Measurements from ENCODE around the gene NEK3. TPM values are rescaled to one million over a fixed set of nuclear protein-coding genes. Genes with fewer than 3 reads are reported as not detected.

NEK3 gene
- total and polyA plus RNA-seq, 2 experiments from 2014 or later, result 8.9 to 11.1 TPM

DNA sequence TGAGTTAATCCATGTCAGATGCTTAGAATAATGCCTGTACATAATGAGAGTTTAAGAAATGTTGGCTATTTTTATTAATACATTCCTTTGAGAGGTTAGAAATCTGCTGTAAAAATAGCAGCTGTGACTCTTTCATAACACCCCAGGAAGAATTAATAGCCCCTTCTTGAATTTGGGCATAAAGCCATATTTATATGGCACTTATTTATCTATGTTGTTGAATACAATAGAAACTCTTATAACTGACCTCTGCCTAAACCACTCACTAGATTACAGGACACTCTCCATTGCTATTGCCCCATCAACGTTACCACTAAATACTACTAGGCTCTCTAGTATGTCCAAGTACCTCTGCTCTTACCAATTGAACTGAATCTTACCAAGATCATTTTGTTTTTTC is 46.8 kb downstream of the NEK3 start:
- H3K36me3 ChIP-seq (ENCODE audit: low read depth), result no peaks in the 10 kb centered on the region
- in situ Hi-C loops (cut with MboI), result no loop called here
- no peak for TF ChIP-seq EZH2phosphoT487 (IDR thresholded peaks at IDR 0.05; ENCODE audit: insufficient read depth, low read depth)
- no peak for TF ChIP-seq EZH2 (IDR thresholded peaks at IDR 0.05; ENCODE audit: insufficient read depth, poor library complexity, severe bottlenecking)
- WGBS, 2 experiments (ENCODE audit: low coverage in 1 of 2, low lambda C conversion rate in 2 of 2, missing lambda C conversion rate in 2 of 2), result 25 to 37% methylated on average over 1 of the region's 1 CpG
- no peak overlapping the region for H3K9ac ChIP-seq
- H3K27ac ChIP-seq, result no peak overlapping the region
- H3K27me3 ChIP-seq (replicated peaks; ENCODE audit: insufficient read depth), result peaks cover 11% of the 10 kb centered on the region; the same call in 1 of the 2 replicates
- H4K20me1 ChIP-seq (ENCODE audit: insufficient read depth), result no peaks in the 10 kb centered on the region
- no peaks in the 10 kb centered on the region for H3K9me3 ChIP-seq (ENCODE audit: low read depth)
- H3K4me1 ChIP-seq (ENCODE audit: insufficient read depth), result no peaks in the 10 kb centered on the region
- no peaks in the 10 kb centered on the region for H3K79me2 ChIP-seq (ENCODE audit: insufficient read depth)
- H3F3A ChIP-seq (ENCODE audit: insufficient read depth), result no peaks in the 10 kb centered on the region
- no peak for DNase-seq
- no peak overlapping the region for H3K4me2 ChIP-seq (ENCODE audit: unreplicated experiment)
- H3K9me2 ChIP-seq (ENCODE audit: insufficient read depth), result no peaks in the 10 kb centered on the region
- no peak overlapping the region for H2AFZ ChIP-seq
- H3K4me3 ChIP-seq, result no peak overlapping the region

DNA sequence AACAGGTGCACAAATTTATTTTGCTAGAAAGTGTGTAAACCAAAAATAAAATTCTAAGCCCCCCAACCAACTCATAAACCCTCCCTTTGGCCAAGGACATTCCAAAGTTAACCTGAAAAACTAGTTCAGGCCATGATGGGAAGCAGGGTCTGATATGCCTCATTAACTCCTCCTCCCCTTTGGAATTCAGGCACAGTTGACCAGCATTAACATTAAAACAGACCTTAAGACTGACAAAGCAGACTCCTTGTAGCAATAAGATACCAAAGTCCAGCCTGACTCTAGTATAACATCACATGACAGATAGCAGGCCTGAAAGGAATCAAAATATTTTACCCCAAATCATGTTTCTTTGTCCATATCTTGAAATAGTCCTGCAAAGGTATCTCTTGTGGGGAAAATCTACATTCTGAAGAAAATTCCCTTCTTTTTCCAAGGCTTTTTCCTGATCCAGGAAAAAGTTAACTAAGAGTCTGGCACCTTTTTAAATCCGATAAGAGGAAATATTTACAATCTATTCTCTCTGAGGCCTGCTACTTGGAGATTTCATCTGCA is 50.2 kb downstream of the NEK3 start:
- no peak for TF ChIP-seq EZH2 (IDR thresholded peaks at IDR 0.05; ENCODE audit: insufficient read depth, poor library complexity, severe bottlenecking)
- TF ChIP-seq EZH2phosphoT487 (IDR thresholded peaks at IDR 0.05; ENCODE audit: insufficient read depth, low read depth), result no peak

DNA sequence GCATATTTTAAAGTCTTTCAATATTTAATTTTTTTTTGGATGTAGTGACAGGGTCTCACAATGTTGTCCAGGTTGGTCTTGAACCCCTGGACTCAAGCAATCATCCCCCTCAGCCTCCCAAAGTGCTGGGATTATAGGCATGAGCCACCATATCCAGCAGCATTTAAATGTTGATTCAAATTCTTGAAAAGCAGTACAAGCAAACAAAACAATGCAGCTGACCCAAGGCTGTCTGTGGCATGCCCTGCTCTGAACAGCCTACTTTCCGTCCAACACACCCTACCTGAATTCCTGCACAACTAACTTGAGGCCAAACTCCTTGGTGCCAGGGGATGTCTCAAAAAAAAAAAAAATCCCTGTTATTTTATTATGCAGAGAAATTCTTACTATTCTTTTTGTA is 53.6 kb downstream of the NEK3 start:
- Histone ChIP-seq H3K27me3 (replicated peaks; ENCODE audit: insufficient read depth) (peaks cover 3% of the 10 kb centered on the region; the same call in 1 of the 2 replicates), H3K9ac (no peak overlapping the region), H3K36me3 (ENCODE audit: low read depth) (no peaks in the 10 kb centered on the region), H3K79me2 (ENCODE audit: insufficient read depth) (no peaks in the 10 kb centered on the region), H2AFZ (no peak overlapping the region), H3K9me2 (ENCODE audit: insufficient read depth) (no peaks in the 10 kb centered on the region), H4K20me1 (ENCODE audit: insufficient read depth) (no peaks in the 10 kb centered on the region), H3K4me1 (ENCODE audit: insufficient read depth) (no peaks in the 10 kb centered on the region), H3K4me3 (no peak overlapping the region), H3K9me3 (ENCODE audit: low read depth) (no peaks in the 10 kb centered on the region), H3K27ac (no peak overlapping the region), H3K4me2 (ENCODE audit: unreplicated experiment) (no peak overlapping the region), H3F3A (ENCODE audit: insufficient read depth) (no peaks in the 10 kb centered on the region)
- in situ Hi-C loops (cut with MboI), result no loop called here
- DNase-seq, result no peak
- 66 to 72% methylated on average over 1 of the region's 1 CpG for WGBS, 2 experiments (ENCODE audit: low coverage in 1 of 2, low lambda C conversion rate in 2 of 2, missing lambda C conversion rate in 2 of 2)
- TF ChIP-seq EZH2phosphoT487 (IDR thresholded peaks at IDR 0.05; ENCODE audit: insufficient read depth, low read depth) (no peak), EZH2 (IDR thresholded peaks at IDR 0.05; ENCODE audit: insufficient read depth, poor library complexity, severe bottlenecking) (no peak)

More for the DNA sequence above, 50.2 kb downstream of the NEK3 start:
- no peaks in the 10 kb centered on the region for H4K20me1 ChIP-seq (ENCODE audit: insufficient read depth)
- 73 to 83% methylated on average over 1 of the region's 1 CpG for WGBS, 2 experiments (ENCODE audit: low coverage in 1 of 2, low lambda C conversion rate in 2 of 2, missing lambda C conversion rate in 2 of 2)
- H3K79me2 ChIP-seq (ENCODE audit: insufficient read depth), result no peaks in the 10 kb centered on the region
- in situ Hi-C loops (cut with MboI), result no loop called here
- H2AFZ ChIP-seq, result no peak overlapping the region
- no peaks in the 10 kb centered on the region for H3K4me1 ChIP-seq (ENCODE audit: insufficient read depth)
- H3K4me2 ChIP-seq (ENCODE audit: unreplicated experiment), result no peak overlapping the region
- H3K36me3 ChIP-seq (ENCODE audit: low read depth), result no peaks in the 10 kb centered on the region
- H3K27me3 ChIP-seq (replicated peaks; ENCODE audit: insufficient read depth), result peaks cover 7% of the 10 kb centered on the region; the same call in 1 of the 2 replicates
- no peaks in the 10 kb centered on the region for H3F3A ChIP-seq (ENCODE audit: insufficient read depth)
- no peaks in the 10 kb centered on the region for H3K9me2 ChIP-seq (ENCODE audit: insufficient read depth)
- no peak for DNase-seq
- H3K9ac ChIP-seq, result no peak overlapping the region
- no peaks in the 10 kb centered on the region for H3K9me3 ChIP-seq (ENCODE audit: low read depth)
- H3K4me3 ChIP-seq, result no peak overlapping the region
- H3K27ac ChIP-seq, result no peak overlapping the region

DNA sequence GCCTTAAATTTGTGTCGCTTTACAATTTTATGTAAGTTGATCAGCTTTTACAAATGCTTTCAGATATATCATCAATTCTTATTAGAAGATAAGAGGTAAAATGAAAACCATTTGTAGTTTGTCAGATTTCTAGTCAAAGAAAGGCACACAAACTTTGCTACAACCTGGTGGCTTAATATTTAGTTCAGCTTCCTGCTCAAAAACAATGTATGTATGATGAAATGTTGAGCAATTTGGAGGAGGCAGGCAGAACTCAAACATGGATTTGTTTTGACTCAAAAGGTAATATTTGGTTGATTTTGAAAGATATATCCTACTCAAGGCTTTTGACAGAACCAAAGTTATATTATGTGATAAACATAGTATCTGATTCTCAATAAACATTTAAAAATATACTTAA is 54.8 kb downstream of the NEK3 start:
- H3K9me3 ChIP-seq (ENCODE audit: low read depth), result no peaks in the 10 kb centered on the region
- no peaks in the 10 kb centered on the region for H3F3A ChIP-seq (ENCODE audit: insufficient read depth)
- H3K4me2 ChIP-seq (ENCODE audit: unreplicated experiment), result no peak overlapping the region
- H3K27me3 ChIP-seq (replicated peaks; ENCODE audit: insufficient read depth), result no peaks in the 10 kb centered on the region
- H3K9me2 ChIP-seq (ENCODE audit: insufficient read depth), result no peaks in the 10 kb centered on the region
- H3K4me3 ChIP-seq, result no peak overlapping the region
- no peaks in the 10 kb centered on the region for H3K36me3 ChIP-seq (ENCODE audit: low read depth)
- H4K20me1 ChIP-seq (ENCODE audit: insufficient read depth), result no peaks in the 10 kb centered on the region
- in situ Hi-C loops (cut with MboI), result no loop called here
- 78 to 79% methylated on average over 1 of the region's 1 CpG for WGBS, 2 experiments (ENCODE audit: low coverage in 1 of 2, low lambda C conversion rate in 2 of 2, missing lambda C conversion rate in 2 of 2)
- no peak overlapping the region for H3K9ac ChIP-seq
- no peaks in the 10 kb centered on the region for H3K4me1 ChIP-seq (ENCODE audit: insufficient read depth)
- no peaks in the 10 kb centered on the region for H3K79me2 ChIP-seq (ENCODE audit: insufficient read depth)
- peak; percentile 7 for DNase-seq
- TF ChIP-seq EZH2phosphoT487 (IDR thresholded peaks at IDR 0.05; ENCODE audit: insufficient read depth, low read depth) (no peak), EZH2 (IDR thresholded peaks at IDR 0.05; ENCODE audit: insufficient read depth, poor library complexity, severe bottlenecking) (no peak)
- H3K27ac ChIP-seq, result no peak overlapping the region
- peak overlapping the region; percentile 45; the same call in 1 of the 2 replicates for H2AFZ ChIP-seq
